ENCODE data around the gene TMEM169. TPM values are rescaled to one million over a fixed set of nuclear protein-coding genes. Genes with fewer than 3 reads are reported as not detected.
"Not testable (repeated sequence)": the region's sequence is repeated elsewhere in the genome, so short reads cannot be mapped to it uniquely, and the experiment has no call there.

Gene TMEM169
- total RNA-seq, 1 donor from 2014 or later = 21.7 TPM

DNA sequence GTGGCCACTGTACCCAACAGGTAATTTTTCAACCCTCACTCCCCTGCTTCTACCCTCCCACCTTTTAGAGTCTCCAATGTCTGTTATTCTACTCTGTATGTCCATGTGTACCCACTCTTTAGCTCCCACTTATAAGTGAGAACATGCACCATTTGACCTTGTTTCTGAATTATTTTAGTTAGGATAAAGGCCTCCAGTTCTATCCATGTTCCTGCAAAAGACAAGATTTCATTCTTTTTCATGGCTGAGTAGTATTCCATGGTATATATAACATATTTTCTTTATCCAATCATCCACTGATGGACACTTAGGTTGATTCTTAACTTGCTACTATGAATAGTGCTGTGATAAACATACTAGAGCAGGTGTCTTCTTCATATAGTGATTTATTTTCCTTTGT lies 9.2 kb upstream of the TMEM169 start:
- no peak for DNase-seq

DNA sequence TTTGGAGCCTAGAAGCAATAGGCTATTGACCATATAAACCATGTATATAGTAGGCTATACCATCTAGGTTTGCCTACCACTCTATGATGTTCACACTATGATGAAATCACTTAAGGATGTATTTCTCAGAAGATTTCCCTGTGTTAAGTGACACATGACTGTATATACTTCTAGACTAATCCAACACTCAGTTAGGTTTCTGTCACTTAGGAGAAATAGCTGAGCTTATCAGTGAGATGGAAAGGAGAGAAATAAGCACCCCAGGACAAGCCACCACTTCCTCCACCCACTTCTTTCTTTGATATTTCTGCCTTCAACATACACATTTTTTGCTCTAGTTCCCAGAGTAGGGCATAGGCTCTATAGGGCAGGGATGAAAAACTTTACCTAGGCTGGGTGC lies 7.9 kb upstream of the TMEM169 start:
- no peak for DNase-seq

DNA sequence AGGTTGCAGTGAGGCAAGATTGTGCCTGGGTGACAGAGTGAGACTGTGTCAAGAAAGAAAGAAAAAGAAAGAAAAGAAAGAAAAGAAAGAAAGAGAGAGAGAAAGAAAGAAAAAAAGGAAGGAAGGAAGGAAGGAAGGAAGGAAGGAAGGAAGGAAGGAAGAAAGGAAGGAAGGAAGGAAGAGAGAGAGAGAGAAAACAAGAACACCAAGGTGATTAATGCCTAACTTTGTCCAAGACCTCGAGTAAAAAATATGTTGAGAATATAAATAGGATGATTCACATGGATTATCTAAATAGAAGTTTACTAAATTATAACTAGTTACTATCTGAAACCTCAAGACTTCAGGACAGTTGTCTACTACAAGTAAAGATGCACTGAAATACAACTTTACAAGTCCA lies 7.3 kb upstream of the TMEM169 start:
- DNase-seq = no peak

DNA sequence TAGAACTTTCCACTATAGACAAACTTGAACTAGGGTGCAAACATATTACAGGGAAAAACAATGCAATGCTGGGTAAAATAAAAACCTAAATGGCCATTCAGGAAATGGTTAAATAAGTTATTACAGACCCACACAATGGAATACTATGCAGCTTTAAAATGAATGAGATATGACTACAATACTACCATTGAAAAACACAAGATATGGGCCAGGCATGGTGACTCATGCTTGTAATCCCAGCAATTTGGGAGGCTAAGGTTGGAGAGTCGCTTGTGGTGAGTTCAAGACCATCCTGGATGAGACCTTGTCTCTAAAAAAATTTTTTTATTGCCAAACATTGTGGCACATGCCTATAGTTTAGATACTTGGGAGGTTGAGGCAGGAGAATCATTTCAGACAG lies 6.9 kb upstream of the TMEM169 start:
- no peak for DNase-seq

DNA sequence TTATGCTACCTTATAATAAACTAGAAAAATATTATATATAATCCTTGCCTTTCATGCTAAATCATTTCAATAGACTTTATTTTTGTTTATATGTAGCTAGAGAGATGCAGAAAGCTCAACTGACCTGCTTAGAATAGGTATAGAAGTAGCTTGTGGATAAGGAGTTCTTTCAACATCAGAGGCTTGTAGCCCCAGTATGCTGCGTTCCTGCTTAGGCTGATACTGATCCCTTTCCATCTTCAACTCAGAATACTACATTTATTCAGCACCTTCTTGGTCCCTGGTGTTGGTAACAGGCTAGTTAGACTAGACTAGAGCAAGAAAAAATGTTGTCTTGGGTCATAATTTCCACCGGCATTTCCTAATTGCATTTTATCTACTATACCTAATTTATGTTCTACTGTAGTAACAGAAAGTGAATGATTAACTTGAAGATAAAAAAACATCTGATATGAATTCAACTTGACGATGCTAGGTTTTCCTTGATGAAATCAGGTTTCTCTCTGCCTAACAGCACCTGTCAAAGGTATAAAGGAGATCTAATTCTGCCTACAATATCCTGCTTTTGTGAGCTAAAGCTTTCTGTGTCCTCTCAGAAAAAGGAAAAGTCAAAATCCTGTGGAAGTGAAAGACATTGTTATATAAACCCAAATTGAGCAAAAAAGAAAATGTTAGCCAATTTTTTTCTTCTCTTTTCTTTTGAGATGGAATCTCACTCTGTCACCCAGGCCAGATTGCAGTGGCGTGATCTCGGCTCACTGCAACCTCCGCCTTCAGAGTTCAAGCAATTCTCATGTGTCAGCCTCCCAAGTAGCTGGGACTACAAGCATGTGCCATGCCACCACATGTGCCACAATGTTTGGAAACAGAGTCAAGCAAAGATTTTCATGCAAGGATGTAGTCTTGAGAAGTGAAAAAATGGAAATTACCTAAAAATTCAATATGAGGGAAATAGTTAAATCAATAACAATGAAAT lies 5.9 kb upstream of the TMEM169 start:
- DNase-seq = no peak

DNA sequence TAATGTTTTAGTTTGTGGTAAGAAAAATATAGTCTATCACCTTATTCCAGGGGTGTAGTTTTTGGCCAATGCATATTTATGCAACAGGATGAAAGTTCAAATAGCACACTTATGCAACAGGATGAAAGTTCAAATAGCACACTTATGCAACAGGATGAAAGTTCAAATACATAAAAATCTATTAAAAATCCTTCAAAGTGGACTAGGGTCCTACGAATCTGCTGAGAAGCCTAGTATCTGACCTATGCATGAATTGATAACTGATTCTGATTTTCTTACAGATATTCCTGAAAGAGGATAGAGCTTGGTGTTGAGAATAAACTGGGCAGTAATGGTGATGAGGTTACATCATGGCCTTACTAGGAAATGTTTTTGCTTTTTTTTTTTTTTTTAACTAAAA lies 2.9 kb upstream of the TMEM169 start:
- DNase-seq = no peak

DNA sequence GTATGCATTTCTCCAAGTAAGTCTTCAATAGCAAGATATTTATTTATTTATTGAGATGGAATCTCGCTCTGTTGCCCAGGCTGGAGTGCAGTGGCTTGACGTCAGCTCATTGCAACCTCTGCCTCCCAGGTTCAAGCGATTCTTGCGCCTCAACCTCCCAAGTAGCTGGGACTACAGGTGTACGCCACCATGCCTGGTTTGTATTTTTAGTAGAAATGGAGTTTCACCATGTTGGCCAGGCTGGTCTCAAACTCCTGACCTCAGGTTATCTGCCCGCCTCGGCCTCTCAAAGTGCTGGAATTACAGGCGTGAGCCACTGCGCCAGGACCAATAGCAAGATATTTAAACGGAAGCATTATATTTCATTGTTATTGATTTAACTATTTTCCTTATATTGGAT lies 1.7 kb upstream of the TMEM169 start:
- not testable (repeated sequence) for DNase-seq

DNA sequence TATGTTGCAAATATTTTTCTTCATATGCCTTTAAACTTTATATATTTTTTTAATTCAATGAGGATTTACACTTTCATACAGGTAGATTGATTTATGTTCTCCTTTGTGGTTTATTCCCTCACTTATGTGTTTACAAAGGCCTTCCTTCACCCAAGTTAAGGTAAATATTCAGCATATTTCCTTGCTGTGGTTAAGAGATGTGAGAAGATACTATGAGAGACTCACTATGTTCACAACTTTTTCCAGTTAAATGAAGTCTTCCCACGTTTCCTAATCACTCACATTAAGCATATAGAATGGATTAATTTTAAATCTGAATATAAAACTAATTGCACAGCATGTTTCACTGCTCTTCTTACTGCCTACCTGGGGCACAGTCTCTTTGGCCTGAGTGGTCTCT lies 707 bp upstream of the TMEM169 start:
- no peak for DNase-seq

DNA sequence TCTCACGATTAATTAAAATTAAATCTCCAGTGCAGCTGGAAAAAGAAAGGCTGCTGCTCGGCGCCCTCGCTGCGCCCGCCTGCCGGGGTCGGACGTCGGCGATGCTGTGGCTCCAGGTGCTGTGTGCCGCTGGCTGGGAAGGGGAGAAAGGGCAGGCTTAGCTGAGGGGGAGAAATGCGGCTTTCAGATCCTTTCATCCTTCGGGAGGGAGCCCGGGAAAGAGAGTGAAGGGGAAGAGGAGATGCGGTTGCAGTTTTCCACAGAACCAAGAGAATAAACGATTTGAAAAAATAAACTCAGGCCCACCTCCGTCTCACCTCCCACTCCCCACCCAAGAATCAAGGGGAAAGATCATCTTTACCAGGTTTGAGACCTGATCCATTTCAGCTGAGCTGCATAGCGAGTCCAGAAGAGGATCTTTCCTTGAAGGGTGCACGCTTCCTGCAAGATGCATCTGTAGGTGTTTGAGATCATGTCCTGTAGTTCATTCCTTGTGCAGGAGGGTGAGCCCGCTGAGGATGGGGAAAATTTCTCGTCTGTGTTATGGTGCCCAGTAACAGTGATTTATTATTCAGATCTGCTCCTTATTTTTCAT lies 495 bp downstream of the TMEM169 start:
- no peak for DNase-seq

DNA sequence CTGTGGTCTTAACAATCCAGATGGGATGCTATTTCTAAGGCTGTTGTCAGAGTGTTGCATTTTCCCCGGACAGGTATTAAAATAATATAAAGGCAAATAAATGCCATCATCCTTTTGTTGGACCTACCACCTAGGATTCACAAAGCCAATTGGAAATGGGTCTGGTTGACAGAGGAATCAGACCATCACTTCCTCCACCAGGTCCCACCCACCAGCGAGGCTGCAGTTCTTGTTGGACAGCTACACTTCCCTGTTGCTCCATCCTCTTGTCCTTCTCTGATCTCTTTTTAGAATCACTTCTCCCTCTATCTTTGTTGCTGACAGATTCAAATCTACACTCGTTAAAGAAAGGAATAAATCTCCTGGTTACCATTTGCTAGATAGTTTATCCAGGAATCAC lies 1.1 kb downstream of the TMEM169 start:
- DNase-seq = no peak

DNA sequence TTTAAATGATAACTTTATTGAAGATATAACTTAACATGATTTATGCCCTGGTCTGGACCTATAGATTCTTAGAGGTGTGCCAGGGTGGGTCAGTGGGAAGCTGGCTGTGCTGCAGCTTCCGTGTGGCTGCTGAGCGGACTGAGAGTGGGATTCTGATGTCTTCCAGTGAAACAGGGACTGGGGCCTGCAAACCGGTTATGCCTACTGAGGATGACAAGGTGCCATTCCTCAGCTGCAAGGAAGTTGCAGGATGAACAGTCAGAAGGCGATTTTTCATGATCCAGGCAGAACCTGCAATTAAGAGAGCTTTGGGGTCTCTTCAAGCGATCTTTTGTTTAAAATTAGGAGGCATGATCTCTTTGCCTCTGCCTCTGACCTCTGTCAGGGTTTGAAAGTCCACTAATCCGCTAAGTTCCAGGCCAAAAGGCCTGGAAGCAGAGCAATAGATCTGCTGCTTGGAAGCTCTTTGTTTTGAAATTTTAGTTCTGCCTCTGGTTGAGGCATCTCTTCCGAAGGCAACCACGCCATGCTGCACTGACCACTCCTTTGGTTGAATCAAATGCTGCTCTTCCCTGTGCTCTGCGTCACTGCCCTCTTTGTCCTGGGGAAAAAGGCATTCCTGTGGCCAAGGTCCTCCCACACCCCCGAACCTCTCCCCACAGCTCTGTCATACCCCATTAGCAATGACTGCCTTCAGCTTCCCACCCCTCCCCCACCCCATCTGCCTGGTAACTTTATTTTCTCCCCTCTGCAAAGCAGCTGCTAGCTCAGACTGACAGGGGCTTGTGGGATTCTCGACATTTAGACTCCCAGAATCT lies 2.0 kb downstream of the TMEM169 start:
- no peak for DNase-seq

DNA sequence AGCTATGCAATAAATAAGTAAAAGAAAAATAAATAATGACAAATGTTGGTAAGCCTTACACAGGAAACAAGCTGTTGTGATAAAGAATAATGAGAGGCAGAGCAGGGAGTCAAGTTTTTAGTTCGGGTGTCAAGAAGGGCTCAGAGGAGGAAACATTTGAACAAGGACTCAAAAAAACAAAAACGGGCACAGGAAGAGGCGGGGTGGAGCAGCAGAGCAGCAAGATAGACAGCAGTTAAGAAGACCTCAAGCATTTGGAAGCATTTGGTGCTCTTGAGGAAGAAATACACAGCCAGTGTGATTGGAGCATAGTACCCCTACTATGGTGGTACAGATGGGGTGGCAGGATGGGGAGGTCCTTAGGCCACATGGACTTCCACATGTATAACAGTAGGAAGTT lies 2.8 kb downstream of the TMEM169 start:
- no peak for DNase-seq

DNA sequence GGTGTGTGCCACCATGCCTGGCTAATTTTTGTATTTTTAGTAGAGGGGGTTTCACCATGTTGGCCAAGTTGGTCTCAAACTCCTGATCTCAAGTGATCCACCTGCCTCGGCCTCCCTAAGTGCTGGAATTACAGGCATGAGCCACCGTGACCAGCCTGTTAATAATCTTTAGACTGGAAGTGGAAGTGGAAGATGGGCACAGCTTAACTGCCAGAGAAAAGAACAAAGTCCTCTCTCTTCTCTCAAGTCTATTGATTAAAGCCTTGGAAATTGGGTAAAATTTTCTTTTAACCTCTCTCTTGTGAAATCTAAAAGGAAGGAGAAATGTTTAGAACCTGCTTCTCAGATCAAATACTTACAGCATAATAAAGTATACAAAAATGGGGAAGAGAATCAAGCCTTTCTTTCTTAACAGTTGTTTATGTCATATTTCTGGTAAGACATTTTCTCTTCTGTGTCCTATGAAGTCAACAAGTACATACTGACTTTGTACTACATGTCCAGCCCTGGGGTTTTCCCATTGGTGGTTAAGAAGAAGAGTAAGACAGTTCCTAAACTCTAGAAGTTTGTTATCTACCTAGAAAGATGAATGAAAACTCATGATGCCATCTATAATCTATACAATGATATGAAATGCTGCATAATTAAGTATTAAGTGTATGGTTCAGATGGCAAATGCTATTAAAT lies 4.6 kb downstream of the TMEM169 start:
- no peak for DNase-seq

DNA sequence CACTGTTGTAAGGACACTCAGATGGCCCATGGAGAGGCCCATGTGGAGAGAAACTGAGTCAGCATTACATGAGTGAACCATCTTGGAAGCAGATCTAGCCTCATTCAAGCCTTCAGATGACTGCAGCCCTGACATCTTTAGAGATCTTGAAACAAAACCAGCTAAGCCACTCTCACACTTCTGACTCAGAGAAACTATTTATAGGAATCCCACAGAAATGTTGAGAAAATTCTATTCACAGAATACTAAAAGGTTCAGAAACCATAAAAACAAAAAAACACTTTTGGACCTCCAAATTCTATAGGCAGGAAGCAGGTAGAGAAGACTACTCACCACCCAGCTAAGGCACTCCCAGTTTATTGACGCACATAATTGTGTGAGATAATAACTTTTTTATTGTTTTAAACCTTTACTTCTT lies 8.7 kb downstream of the TMEM169 start:
- no peak for DNase-seq

DNA sequence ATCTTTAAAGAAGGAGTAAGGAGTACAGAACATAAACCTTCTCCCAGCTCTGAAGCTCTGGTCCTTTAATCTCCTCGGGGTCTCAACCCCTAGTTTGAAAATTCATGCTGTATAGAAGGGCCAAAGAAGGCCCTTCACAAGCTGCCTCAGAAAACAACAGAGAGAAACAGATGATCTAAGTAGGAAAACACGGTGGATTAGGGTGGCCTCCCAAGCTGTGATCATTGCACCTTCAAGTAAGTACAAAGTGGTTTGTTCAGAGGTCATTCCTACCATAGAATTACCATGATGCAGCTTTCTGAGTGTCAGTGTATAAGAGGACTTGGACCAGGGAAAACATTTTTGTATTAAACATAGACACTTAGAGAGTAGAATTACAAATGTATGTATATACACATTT lies 10.9 kb downstream of the TMEM169 start:
- DNase-seq = no peak

DNA sequence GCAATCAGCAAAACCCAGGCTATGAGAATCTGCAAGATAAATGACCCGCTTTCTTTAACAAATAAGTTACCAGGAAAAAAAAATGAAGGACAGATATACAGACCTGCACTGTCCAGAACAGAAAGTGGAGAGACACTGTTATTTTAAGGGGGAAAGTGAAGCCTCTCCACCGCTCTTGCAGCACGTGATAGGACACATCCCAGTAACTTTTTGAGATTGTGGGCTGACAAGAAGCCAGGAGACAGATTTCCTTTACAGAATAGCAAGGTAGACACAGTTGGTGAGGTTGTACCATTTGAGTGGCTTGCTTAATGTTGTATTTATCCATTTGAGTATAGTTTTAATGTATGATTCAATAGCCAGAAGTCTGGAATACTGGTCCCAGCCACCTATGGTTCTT lies 13.0 kb downstream of the TMEM169 start:
- no peak for DNase-seq

DNA sequence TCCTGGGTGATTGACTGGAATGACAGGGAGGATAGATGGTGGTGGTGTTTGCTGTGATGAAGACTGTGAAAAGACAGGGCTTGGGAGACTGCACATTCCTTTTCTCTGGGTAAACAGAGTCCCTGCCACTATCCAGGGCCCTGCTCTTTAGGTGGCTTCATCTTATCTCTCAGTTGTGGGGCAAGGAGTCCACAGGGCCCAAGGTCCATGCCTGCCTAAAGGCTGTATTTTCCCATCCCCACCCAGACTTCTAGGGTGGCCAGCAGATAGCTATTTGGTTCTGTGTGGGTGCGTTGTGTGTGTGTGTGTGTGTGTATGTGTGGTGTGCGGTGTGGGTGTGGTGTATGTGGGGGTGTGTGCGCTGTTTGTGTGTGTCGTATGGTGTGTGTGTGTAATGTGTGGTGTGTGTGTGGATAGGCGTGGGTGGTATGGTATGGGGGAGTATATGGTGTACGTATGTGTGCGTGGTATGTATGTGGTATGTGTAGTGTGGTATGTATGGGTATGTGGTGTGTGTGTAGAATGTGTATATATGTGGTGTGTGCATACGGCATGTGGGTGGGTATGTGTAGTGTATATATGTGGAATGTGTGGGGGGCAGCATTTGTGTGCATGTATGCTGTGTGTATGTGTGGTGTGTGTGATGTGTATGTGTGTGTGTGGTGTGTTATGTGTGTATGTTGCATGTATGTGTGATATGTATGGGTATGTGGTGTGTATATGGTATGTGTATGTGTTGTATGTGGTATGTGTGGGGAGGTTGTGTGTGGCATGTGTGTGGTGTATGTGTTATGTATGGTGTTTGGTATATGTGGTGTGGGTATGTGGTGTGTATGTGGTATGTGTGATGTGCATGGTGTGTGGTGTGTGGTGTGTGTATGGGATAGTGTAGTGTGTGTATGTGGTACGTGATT lies 17.0 kb downstream of the TMEM169 start:
- no peak for DNase-seq

DNA sequence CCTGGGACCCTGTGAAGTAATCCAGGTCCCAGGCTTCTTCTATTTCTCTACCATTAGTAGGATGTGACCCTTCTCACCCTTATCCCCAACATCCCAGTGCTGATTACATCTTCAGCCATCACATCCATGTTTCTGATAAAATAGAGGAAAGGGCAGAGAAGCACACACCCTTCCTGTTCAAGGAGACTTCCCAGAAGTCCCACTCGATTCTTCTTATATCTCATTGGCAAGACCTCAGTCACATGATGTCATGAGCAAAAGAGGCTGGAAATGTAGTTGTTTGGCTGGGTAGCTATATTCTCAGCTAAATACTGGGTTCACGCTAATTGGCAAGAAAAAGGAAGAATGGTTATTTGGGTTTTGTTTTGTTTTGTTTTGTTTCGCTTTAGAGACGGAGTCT lies 19.4 kb downstream of the TMEM169 start:
- no peak for DNase-seq

DNA sequence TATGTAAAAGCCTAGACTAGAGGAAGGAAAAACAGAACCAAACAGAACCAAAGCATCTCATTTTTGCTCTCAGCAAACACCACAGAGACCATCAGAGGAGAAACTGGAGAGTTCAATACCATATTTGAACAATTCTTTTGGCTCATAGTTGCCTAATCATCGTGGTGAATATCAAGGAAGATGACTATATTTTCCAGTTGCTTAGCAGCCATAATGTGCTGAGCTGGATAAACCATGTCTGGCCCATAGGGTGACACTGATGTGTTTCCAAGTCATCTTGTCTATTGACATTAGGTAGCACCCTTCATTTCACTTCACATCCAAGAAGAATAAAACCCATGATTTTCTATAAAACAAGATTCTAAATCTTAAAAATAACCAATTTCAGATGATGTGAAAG lies 21.5 kb downstream of the TMEM169 start:
- no peak for DNase-seq

DNA sequence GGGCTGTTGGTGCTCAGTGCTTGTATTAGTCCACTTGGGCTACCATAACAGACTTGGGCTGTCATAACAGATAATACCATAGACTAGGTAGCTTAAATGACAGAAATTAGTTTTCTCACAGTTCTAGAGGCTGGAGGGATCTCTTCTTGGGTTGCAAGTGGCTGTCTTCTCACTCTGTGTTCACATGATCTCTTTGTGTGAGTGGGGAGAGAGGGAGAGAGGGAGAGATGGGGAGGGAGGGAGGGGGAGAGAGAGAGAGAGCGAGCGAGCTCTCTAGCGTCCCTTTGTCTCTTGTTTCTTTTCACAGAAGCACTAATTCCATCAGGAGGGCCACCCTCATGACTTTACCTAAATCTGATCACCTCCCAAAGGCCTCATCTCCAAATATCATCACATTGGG lies 23.0 kb downstream of the TMEM169 start:
- no peak for DNase-seq

DNA sequence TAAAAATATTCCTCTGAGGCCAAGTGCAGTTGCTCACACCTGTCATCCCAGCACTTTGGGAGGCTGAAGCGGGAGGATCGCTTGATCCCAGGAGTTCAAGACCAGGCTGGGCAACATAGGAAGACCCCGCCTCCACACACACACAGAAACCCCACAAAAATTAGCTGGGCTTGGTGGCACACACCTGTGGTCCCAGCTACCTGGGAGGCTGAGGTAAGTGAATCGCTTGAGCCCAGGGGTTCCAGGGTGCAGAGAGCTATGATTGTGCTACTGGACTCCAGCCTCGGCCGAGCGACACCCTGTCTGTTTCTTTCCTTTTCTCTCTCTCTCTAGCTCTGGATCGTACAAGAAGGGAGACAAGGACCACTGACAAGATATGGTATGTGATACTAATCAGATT lies 25.6 kb downstream of the TMEM169 start:
- no peak for DNase-seq

Measured in occipital lobe (tissue), 2 donors.